Mononuclear cell (primary cell): Measurements from ENCODE around the gene SHROOM2. TPM values are rescaled to one million over a fixed set of nuclear protein-coding genes. Genes with fewer than 3 reads are reported as not detected.

Experiments used
- H3K27me3 ChIP-seq: 2 replicates; pipeline ENCODE4 v1.6.0; 2011; ENCODE audit warnings: low read length, control low read depth; ENCODE audit not compliant: insufficient read depth
- H3K4me1 ChIP-seq: 2 replicates; pipeline ENCODE4 v1.5.1; 2011; ENCODE audit warnings: mild to moderate bottlenecking, low read length, control low read depth; ENCODE audit not compliant: insufficient read depth
- H3K4me3 ChIP-seq: 2 replicates; pipeline ENCODE4 v1.5.1; 2011; ENCODE audit warnings: mild to moderate bottlenecking, low read length, moderate library complexity
- H3K9me3 ChIP-seq: 2 replicates; pipeline ENCODE4 v1.5.1; 2011; ENCODE audit warnings: low read depth, mild to moderate bottlenecking, control low read depth, low read length
- total RNA-seq: library from RNA; depleted of rRNA; stranded (reverse); fragments of >200 nt; gene quantifications from one replicate; pipeline ENCODE4 v1.2.3, GENCODE V29; 2012

Gene SHROOM2
- total RNA-seq, 1 donor, result under 0.01 TPM

DNA sequence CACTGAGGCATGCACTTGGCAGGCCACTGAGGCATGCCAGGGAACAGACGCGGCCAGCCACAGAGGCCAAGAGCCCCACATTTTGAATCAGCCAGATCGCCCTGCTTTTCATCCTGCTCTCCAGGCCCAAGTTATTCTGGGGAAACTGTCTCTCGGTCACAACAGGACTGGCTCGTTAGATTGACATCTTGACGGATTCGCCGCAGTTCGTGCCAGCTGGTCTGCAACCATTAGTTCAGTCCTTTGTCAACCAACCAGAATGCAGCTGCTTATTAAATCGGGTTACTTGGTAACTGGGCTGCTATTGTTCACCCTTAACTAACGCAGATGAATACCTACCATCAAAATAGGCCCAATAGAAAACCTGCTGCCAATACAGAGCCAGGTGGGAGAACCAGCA lies 197.6 kb downstream of the SHROOM2 start:
- Histone ChIP-seq H3K4me3 (no peak overlapping the region), H3K27me3 (no peaks in the 10 kb centered on the region), H3K4me1 (peaks cover 61% of the 10 kb centered on the region), H3K9me3 (no peaks in the 10 kb centered on the region)

DNA sequence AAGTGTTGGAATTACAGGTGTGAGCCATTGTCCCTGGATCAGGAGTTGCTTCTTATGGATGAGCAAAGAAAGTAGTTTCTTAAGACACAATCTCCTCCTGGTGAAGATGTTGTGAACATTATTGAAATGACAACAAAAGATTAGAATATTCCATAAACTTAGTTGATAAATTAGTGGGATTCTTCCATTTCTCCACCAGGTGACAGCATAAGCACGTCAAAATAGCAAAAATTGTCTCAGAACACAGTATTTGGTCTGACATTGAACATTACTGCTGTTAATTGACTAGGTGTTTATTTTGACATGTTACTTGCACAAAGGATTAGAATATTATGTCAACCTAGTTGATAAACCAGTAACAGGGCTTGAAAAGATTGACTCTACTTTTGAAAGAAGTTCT lies 202.5 kb downstream of the SHROOM2 start:
- Histone ChIP-seq H3K4me1 (peaks cover 23% of the 10 kb centered on the region), H3K9me3 (no peaks in the 10 kb centered on the region), H3K27me3 (no peaks in the 10 kb centered on the region), H3K4me3 (no peak overlapping the region)

DNA sequence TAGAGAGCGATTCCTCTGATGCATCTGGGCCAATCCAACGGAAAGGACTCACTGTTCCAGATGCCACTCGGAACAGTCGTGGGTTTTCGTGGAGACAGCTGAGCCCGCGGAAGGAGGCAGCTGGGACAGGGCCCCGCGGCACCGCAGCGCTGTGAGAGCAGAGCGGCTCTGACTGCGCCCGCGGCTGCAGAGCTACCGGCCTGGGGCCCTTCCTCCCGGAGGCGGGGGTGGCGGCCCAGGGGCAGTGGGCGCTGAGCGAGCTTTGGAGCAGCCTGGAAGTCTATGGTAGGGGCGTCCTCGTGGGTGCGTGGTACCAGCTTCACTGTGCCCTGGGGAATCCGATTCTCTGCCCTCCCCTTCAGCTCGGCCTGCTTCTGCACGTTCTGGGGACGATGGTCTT lies 205.8 kb downstream of the SHROOM2 start:
- H3K4me1 ChIP-seq, result peaks cover 4% of the 10 kb centered on the region
- no peaks in the 10 kb centered on the region for H3K9me3 ChIP-seq
- H3K4me3 ChIP-seq, result no peak overlapping the region
- no peaks in the 10 kb centered on the region for H3K27me3 ChIP-seq

DNA sequence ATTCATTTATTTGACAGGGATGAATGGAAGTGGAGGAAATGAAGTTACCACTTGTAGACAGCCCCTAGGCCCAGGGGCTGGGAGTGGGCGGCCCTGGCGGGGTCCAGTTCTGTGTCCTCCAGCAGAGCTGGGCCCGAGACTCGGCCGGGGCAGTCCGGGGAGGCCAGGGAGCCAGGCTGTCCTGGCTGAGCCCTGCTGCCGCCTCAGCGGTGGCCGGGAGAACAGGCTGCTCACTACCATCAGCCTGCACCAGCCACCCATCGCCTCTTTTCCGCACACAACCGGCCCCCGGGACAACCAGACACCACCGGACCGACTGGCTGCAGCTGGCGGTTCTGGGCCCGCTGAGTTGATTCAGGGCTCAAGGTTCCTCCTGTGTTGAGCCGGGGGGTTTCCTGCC lies 206.5 kb downstream of the SHROOM2 start:
- Histone ChIP-seq H3K27me3 (no peaks in the 10 kb centered on the region), H3K4me1 (no peaks in the 10 kb centered on the region), H3K4me3 (no peak overlapping the region), H3K9me3 (no peaks in the 10 kb centered on the region)

DNA sequence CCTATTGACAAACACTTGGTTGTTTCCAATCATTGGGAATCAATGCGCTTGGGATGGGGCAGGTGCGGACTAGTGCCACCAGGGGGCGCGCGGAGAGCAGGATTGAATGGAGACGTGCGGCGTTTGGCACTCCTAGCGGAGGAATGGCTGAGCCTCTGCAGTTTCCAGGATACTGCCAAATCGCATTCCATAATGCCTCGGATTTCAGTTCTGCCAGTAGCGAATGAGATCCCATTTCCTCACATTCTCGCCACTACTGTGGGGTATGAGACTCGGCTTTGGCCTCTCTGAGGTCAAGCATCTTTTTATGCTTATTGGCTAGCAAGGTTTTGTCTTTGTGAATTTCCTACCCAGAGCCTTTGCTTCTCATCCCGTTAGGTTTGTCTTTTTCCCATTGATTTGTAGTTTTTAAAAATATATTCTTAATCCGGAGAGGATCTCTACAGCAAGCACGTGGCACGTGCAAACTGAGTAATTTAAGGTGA lies 209.7 kb downstream of the SHROOM2 start:
- H3K27me3 ChIP-seq, result no peaks in the 10 kb centered on the region
- no peaks in the 10 kb centered on the region for H3K9me3 ChIP-seq
- H3K4me3 ChIP-seq, result no peak overlapping the region
- H3K4me1 ChIP-seq, result no peaks in the 10 kb centered on the region

DNA sequence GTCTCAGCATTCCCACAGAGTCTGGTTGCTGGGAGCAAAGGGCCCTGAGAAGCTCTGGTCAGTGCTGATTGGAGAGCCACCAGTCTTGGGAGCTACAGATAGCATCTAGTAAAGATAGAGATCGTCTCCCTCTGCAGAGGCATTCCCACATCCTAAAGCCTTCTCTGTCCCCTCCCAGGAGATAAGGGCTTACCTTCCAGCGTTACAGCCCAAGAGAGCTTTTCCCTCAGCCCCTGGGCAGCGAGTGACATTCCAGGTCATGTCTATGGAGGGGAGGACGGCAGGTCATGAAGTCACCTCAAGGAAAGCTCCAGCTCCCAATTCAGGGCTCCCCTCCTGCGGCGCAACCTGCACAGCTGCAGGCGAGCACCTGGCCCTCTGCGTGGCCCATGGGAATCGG lies 210.8 kb downstream of the SHROOM2 start:
- Histone ChIP-seq H3K4me3 (no peak overlapping the region), H3K4me1 (no peaks in the 10 kb centered on the region), H3K9me3 (no peaks in the 10 kb centered on the region), H3K27me3 (no peaks in the 10 kb centered on the region)

DNA sequence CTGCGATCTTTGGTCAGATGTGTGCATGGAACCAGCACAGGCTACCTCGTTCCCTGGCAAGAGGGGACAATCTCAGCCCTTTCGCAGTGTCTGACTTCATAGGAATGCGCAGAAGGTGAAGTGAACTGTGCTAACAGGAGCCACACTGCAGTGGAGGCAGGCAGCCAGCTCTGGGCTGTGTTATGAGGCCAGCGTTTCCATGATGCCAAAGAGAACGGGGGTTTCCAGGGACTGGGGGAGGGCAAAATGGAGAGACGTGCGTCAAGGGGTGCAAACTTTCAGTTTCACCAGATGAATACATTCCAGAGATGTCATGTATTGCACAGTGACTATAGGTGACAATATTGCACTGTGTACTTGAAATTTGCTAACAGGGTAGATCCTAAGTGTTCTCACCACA lies 211.3 kb downstream of the SHROOM2 start:
- no peak overlapping the region for H3K4me3 ChIP-seq
- no peaks in the 10 kb centered on the region for H3K9me3 ChIP-seq
- no peaks in the 10 kb centered on the region for H3K4me1 ChIP-seq
- H3K27me3 ChIP-seq, result no peaks in the 10 kb centered on the region

Other genes starting within 250 kb of the SHROOM2 start
- gene GPR143, start 20.6 kb upstream of the SHROOM2 start, total RNA-seq, result not detected
- gene CLDN34, start 180.9 kb downstream of the SHROOM2 start, total RNA-seq, result not detected